Hepatic stellate cell (primary cell): ENCODE measurements around the gene SERPINB11.
"Not testable (repeated sequence)": the region's sequence is repeated elsewhere in the genome, so short reads cannot be mapped to it uniquely, and the experiment has no call there.

Source experiments
- DNase-seq: peaks from one replicate; pipeline ENCODE4 v3.0.0; 2011; ENCODE audit warnings: low spot score

SERPINB11 gene

GRCh38 chr18:63725682-63726480 lies 23.1 kb downstream of the SERPINB11 start:
- DNase-seq: no peak

- DNase-seq: no peak
Observed at GRCh38 chr18:63730773-63731172, 28.0 kb downstream of the SERPINB11 start.

GRCh38 chr18:63731215-63731614 lies 28.5 kb downstream of the SERPINB11 start:
- DNase-seq: no peak

- DNase-seq: no peak
Observed at GRCh38 chr18:63736876-63737275, 34.1 kb downstream of the SERPINB11 start.

- DNase-seq: peak; percentile 14
Observed at GRCh38 chr18:63741769-63742168, 39.0 kb downstream of the SERPINB11 start.

- no peak for DNase-seq
Observed at GRCh38 chr18:63747006-63747405, 44.2 kb downstream of the SERPINB11 start.

- DNase-seq: no peak
Observed at GRCh38 chr18:63749489-63749888, 46.7 kb downstream of the SERPINB11 start.

- no peak for DNase-seq
Observed at GRCh38 chr18:63752636-63753035, 49.9 kb downstream of the SERPINB11 start.

GRCh38 chr18:63753676-63754075 lies 50.9 kb downstream of the SERPINB11 start:
- no peak for DNase-seq

- DNase-seq: no peak
Observed at GRCh38 chr18:63757541-63757940, 54.8 kb downstream of the SERPINB11 start.

- DNase-seq: no peak
Observed at GRCh38 chr18:63758615-63759240, 56.0 kb downstream of the SERPINB11 start.

- DNase-seq: not testable (repeated sequence)
Observed at GRCh38 chr18:63759786-63760185, 57.0 kb downstream of the SERPINB11 start.

- peak; percentile 41 for DNase-seq
Observed at GRCh38 chr18:63762518-63762917, 59.8 kb downstream of the SERPINB11 start.

GRCh38 chr18:63763831-63764600 lies 61.3 kb downstream of the SERPINB11 start:
- DNase-seq: no peak

GRCh38 chr18:63765837-63766236 lies 63.1 kb downstream of the SERPINB11 start:
- DNase-seq: no peak
